GM12878 (cell line): ENCODE measurements around the gene WNT9A.

ENCODE experiments used
- EGR1 ChIP-seq, 2 experiments: IDR thresholded peaks; 1 replicate in 1 of 2; 2 replicates in 1 of 2; pipeline ENCODE4 v1.6.1; 2011 to 2012; ENCODE audit warnings: low read depth in 2 of 2, low read length in 2 of 2, borderline replicate concordance in 1 of 2, mild to moderate bottlenecking in 1 of 2, moderate library complexity in 1 of 2
- KLF5 ChIP-seq: fragments of 450-650 bp; IDR thresholded peaks from 2 replicates; pipeline ENCODE4 v1.6.1; 2014; ENCODE audit warnings: mild to moderate bottlenecking; ENCODE audit not compliant: partially characterized antibody
- MAX ChIP-seq: IDR thresholded peaks from 2 replicates; pipeline ENCODE4 v1.6.1; 2012; ENCODE audit warnings: low read depth, low read length, improper control_type of control experiment
- POLR2AphosphoS5 ChIP-seq: IDR thresholded peaks from 2 replicates; pipeline ENCODE4 v1.6.1; 2011; ENCODE audit warnings: mild to moderate bottlenecking, low read length, inconsistent platforms
- SMAD5 ChIP-seq: IDR thresholded peaks from 2 replicates; pipeline ENCODE4 v1.6.1; 2016; ENCODE audit warnings: antibody characterized with exemption, low read depth
- YY1 ChIP-seq: IDR thresholded peaks from 2 replicates; pipeline ENCODE4 v1.6.1; 2011; ENCODE audit warnings: low read depth, mild to moderate bottlenecking, low read length
- TF ChIP-seq, protein P1 (sequence below): fragments of 450-650 bp; IDR thresholded peaks from 2 replicates; pipeline ENCODE4 v1.6.1; 2018; ENCODE audit warnings: borderline replicate concordance, mild to moderate bottlenecking; ENCODE audit not compliant: partially characterized antibody
- TF ChIP-seq, protein P2 (sequence below), 3 experiments: IDR thresholded peaks in 2 of 3; conservative IDR thresholded peaks in 1 of 3; 2 replicates each; pipeline ENCODE4 v1.5.1; 2011; ENCODE audit warnings: low read depth in 3 of 3, low read length in 3 of 3, mild to moderate bottlenecking in 3 of 3, control low read depth in 2 of 3, moderate library complexity in 2 of 3, inconsistent platforms in 1 of 3, mixed read lengths in 1 of 3; ENCODE audit not compliant: control insufficient read depth in 2 of 3, insufficient read depth in 1 of 3; ENCODE audit errors: extremely low read depth in 1 of 3
- TF ChIP-seq, protein P3 (sequence below): IDR thresholded peaks from 2 replicates; pipeline ENCODE4 v1.6.1; 2012; ENCODE audit warnings: mild to moderate bottlenecking, low read depth, low read length

DNA sequence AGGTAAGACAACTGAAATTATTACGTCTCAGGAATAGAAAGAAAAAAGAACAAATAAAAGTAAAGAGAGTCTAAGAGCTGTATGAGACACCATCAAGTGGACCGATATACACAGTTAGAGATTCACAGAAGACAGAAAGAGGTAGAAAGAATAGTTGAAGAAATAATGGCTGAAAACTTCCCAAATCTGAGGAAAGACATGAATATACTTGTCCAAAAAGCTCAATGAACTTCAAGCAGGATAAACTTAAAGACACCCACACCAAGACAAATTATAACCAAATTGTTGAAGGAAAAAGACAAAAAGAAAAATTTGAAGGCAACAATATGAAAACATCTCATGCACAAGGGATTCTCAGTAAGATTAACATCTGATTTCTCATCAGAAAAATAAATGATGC is 39.4 kb upstream of the WNT9A start:
- TF ChIP-seq, protein P1, sequence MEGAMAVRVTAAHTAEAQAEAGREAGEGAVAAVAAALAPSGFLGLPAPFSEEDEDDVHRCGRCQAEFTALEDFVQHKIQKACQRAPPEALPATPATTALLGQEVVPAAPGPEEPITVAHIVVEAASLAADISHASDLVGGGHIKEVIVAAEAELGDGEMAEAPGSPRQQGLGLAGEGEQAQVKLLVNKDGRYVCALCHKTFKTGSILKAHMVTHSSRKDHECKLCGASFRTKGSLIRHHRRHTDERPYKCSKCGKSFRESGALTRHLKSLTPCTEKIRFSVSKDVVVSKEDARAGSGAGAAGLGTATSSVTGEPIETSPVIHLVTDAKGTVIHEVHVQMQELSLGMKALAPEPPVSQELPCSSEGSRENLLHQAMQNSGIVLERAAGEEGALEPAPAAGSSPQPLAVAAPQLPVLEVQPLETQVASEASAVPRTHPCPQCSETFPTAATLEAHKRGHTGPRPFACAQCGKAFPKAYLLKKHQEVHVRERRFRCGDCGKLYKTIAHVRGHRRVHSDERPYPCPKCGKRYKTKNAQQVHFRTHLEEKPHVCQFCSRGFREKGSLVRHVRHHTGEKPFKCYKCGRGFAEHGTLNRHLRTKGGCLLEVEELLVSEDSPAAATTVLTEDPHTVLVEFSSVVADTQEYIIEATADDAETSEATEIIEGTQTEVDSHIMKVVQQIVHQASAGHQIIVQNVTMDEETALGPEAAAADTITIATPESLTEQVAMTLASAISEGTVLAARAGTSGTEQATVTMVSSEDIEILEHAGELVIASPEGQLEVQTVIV = no peak
- TF ChIP-seq KLF5 = no peak
- TF ChIP-seq SMAD5 = no peak
- TF ChIP-seq, protein P2, sequence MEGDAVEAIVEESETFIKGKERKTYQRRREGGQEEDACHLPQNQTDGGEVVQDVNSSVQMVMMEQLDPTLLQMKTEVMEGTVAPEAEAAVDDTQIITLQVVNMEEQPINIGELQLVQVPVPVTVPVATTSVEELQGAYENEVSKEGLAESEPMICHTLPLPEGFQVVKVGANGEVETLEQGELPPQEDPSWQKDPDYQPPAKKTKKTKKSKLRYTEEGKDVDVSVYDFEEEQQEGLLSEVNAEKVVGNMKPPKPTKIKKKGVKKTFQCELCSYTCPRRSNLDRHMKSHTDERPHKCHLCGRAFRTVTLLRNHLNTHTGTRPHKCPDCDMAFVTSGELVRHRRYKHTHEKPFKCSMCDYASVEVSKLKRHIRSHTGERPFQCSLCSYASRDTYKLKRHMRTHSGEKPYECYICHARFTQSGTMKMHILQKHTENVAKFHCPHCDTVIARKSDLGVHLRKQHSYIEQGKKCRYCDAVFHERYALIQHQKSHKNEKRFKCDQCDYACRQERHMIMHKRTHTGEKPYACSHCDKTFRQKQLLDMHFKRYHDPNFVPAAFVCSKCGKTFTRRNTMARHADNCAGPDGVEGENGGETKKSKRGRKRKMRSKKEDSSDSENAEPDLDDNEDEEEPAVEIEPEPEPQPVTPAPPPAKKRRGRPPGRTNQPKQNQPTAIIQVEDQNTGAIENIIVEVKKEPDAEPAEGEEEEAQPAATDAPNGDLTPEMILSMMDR (IDR thresholded peaks at IDR 0.05 in 2 of 3, conservative IDR thresholded peaks at IDR 0.05 in 1 of 3; ENCODE audit: control insufficient read depth in 2 of 3, extremely low read depth in 1 of 3, insufficient read depth in 1 of 3, low read depth in 3 of 3, low read length in 3 of 3) = no peak
- TF ChIP-seq POLR2AphosphoS5 = no peak
- no peak for TF ChIP-seq EGR1 (IDR thresholded peaks at IDR 0.05; ENCODE audit: borderline replicate concordance in 1 of 2, low read depth in 2 of 2, low read length in 2 of 2)
- no peak for TF ChIP-seq YY1
- no peak for TF ChIP-seq MAX
- TF ChIP-seq, protein P3, sequence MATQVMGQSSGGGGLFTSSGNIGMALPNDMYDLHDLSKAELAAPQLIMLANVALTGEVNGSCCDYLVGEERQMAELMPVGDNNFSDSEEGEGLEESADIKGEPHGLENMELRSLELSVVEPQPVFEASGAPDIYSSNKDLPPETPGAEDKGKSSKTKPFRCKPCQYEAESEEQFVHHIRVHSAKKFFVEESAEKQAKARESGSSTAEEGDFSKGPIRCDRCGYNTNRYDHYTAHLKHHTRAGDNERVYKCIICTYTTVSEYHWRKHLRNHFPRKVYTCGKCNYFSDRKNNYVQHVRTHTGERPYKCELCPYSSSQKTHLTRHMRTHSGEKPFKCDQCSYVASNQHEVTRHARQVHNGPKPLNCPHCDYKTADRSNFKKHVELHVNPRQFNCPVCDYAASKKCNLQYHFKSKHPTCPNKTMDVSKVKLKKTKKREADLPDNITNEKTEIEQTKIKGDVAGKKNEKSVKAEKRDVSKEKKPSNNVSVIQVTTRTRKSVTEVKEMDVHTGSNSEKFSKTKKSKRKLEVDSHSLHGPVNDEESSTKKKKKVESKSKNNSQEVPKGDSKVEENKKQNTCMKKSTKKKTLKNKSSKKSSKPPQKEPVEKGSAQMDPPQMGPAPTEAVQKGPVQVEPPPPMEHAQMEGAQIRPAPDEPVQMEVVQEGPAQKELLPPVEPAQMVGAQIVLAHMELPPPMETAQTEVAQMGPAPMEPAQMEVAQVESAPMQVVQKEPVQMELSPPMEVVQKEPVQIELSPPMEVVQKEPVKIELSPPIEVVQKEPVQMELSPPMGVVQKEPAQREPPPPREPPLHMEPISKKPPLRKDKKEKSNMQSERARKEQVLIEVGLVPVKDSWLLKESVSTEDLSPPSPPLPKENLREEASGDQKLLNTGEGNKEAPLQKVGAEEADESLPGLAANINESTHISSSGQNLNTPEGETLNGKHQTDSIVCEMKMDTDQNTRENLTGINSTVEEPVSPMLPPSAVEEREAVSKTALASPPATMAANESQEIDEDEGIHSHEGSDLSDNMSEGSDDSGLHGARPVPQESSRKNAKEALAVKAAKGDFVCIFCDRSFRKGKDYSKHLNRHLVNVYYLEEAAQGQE = no peak
